Breast epithelium (tissue), 3 donors: Measurements from ENCODE around the gene MT1M.

Experiments
- POLR2A ChIP-seq: fragments of 450-650 bp; IDR thresholded peaks from one replicate; pipeline ENCODE4 v1.6.1; 2016; ENCODE audit warnings: antibody characterized with exemption, mild to moderate bottlenecking, moderate library complexity
- POLR2AphosphoS5 ChIP-seq, 3 donors: sonication (generic); formaldehyde crosslinking; IDR thresholded peaks; one replicate each; pipeline ENCODE4 v1.6.1; 2017; ENCODE audit warnings: antibody characterized with exemption in 3 of 3
- TF ChIP-seq, protein P1 (sequence below), 3 donors: fragments of 450-650 bp; IDR thresholded peaks; one replicate each; pipeline ENCODE4 v1.5.1; 2016 to 2017; ENCODE audit warnings: antibody characterized with exemption in 3 of 3, mild to moderate bottlenecking in 3 of 3, moderate library complexity in 3 of 3

- TF ChIP-seq POLR2A (no peak), POLR2AphosphoS5 (IDR thresholded peaks at IDR 0.05) (no peak)
- TF ChIP-seq, protein P1, sequence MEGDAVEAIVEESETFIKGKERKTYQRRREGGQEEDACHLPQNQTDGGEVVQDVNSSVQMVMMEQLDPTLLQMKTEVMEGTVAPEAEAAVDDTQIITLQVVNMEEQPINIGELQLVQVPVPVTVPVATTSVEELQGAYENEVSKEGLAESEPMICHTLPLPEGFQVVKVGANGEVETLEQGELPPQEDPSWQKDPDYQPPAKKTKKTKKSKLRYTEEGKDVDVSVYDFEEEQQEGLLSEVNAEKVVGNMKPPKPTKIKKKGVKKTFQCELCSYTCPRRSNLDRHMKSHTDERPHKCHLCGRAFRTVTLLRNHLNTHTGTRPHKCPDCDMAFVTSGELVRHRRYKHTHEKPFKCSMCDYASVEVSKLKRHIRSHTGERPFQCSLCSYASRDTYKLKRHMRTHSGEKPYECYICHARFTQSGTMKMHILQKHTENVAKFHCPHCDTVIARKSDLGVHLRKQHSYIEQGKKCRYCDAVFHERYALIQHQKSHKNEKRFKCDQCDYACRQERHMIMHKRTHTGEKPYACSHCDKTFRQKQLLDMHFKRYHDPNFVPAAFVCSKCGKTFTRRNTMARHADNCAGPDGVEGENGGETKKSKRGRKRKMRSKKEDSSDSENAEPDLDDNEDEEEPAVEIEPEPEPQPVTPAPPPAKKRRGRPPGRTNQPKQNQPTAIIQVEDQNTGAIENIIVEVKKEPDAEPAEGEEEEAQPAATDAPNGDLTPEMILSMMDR (IDR thresholded peaks at IDR 0.05), result no peak
Measured at GRCh38 chr16:56679078-56679730, 46.7 kb downstream of the MT1M start.
